ENCODE results near the gene SLX4.

SLX4 gene

GRCh38 chr16:3645504-3646347, 34.3 kb upstream of the SLX4 start:
- no peak overlapping the region for H3K14ac ChIP-seq (ENCODE audit: low read length)
- no peaks in the 10 kb centered on the region for H3K79me2 ChIP-seq (ENCODE audit: control insufficient read depth, insufficient read depth, low read length, poor library complexity)
- no peak overlapping the region for H3K9ac ChIP-seq (ENCODE audit: low read length)
- no CpG with 5 or more reads among the region's 19 CpGs for WGBS (ENCODE audit: extremely low coverage, insufficient coverage, insufficient read length)
- DNase-seq = no peak
- no peak overlapping the region for H4K12ac ChIP-seq (ENCODE audit: low read depth, low read length)
- H3K79me1 ChIP-seq (ENCODE audit: low read length) = peaks cover 15% of the 10 kb centered on the region
- H3K4me2 ChIP-seq (ENCODE audit: low read length) = no peak overlapping the region
- peaks cover 19 to 30% of the 10 kb centered on the region in 2 experiments for H3K4me1 ChIP-seq (ENCODE audit: control insufficient read depth in 1 of 2, insufficient read depth in 2 of 2, low read length in 2 of 2)
- no peak overlapping the region for H2BK12ac ChIP-seq (ENCODE audit: low read length)
- no peak overlapping the region for H3K4me3 ChIP-seq (ENCODE audit: low read depth, low read length)
- no peak overlapping the region for H3K23ac ChIP-seq (ENCODE audit: low read length)
- H3K36me3 ChIP-seq (ENCODE audit: control insufficient read depth in 1 of 2, insufficient read depth in 2 of 2, low read length in 2 of 2) = peaks cover 3 to 8% of the 10 kb centered on the region in 2 experiments
- H3K27me3 ChIP-seq (ENCODE audit: insufficient read depth, low read length) = no peaks in the 10 kb centered on the region
- no peak overlapping the region for H3K4ac ChIP-seq (ENCODE audit: low read depth, low read length)
- no peak overlapping the region for H2BK5ac ChIP-seq (ENCODE audit: low read depth, low read length, poor library complexity)
- no peak overlapping the region for H2BK120ac ChIP-seq (ENCODE audit: insufficient read depth, low read length, poor library complexity)
- no peak overlapping the region for H3K27ac ChIP-seq (ENCODE audit: low read depth, low read length)
- H3K9me3 ChIP-seq (ENCODE audit: insufficient read depth, low read depth, low read length) = peaks cover 2% of the 10 kb centered on the region
- H4K8ac ChIP-seq (ENCODE audit: low read depth, low read length) = no peak overlapping the region
- no peak overlapping the region for H2AK5ac ChIP-seq (ENCODE audit: low read length)
- no peak overlapping the region for H4K91ac ChIP-seq (ENCODE audit: low read depth, low read length)
- H3K18ac ChIP-seq (ENCODE audit: low read length) = no peak overlapping the region
- H2AFZ ChIP-seq (ENCODE audit: insufficient read depth, low read length, poor library complexity) = no peak overlapping the region

DNA sequence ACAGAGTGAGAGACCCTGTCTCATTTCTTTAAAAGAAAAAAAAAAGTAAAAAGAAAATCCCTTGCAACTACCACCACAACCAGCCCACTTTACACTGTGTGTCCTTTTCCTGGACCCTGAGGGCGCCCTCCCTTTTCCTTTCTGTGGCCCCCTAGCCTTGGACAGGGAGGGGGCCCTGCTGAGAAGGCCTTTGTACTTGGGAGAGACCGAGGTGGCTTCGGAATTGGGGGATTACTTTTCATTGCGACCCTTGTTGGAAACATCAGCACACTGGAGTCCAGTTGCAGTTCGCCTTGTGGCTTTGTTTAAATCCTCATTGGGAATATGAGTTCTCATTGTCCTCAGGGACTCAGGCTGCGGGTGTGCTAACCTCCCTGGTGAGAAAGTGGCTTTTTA, 33.7 kb upstream of the SLX4 start:
- H4K12ac ChIP-seq (ENCODE audit: low read depth, low read length) = no peak overlapping the region
- peaks cover 3 to 7% of the 10 kb centered on the region in 2 experiments for H3K36me3 ChIP-seq (ENCODE audit: control insufficient read depth in 1 of 2, insufficient read depth in 2 of 2, low read length in 2 of 2)
- no peak overlapping the region for H4K8ac ChIP-seq (ENCODE audit: low read depth, low read length)
- no peak overlapping the region for H2BK12ac ChIP-seq (ENCODE audit: low read length)
- H3K27me3 ChIP-seq (ENCODE audit: insufficient read depth, low read length) = no peaks in the 10 kb centered on the region
- no peak overlapping the region for H3K27ac ChIP-seq (ENCODE audit: low read depth, low read length)
- no peak overlapping the region for H2AFZ ChIP-seq (ENCODE audit: insufficient read depth, low read length, poor library complexity)
- no peak overlapping the region for H2BK120ac ChIP-seq (ENCODE audit: insufficient read depth, low read length, poor library complexity)
- H3K9ac ChIP-seq (ENCODE audit: low read length) = no peak overlapping the region
- H3K14ac ChIP-seq (ENCODE audit: low read length) = peak overlapping the region; percentile 23
- H3K79me1 ChIP-seq (ENCODE audit: low read length) = peaks cover 17% of the 10 kb centered on the region
- no CpG with 5 or more reads among the region's 6 CpGs for WGBS (ENCODE audit: extremely low coverage, insufficient coverage, insufficient read length)
- no peak overlapping the region for H3K4me2 ChIP-seq (ENCODE audit: low read length)
- H3K9me3 ChIP-seq (ENCODE audit: insufficient read depth, low read depth, low read length) = peaks cover 2% of the 10 kb centered on the region
- H2BK5ac ChIP-seq (ENCODE audit: low read depth, low read length, poor library complexity) = no peak overlapping the region
- no peaks in the 10 kb centered on the region for H3K79me2 ChIP-seq (ENCODE audit: control insufficient read depth, insufficient read depth, low read length, poor library complexity)
- peaks cover 26 to 35% of the 10 kb centered on the region in 2 experiments for H3K4me1 ChIP-seq (ENCODE audit: control insufficient read depth in 1 of 2, insufficient read depth in 2 of 2, low read length in 2 of 2)
- no peak overlapping the region for H3K18ac ChIP-seq (ENCODE audit: low read length)
- DNase-seq = no peak
- H3K4me3 ChIP-seq (ENCODE audit: low read depth, low read length) = no peak overlapping the region
- H2AK5ac ChIP-seq (ENCODE audit: low read length) = no peak overlapping the region
- no peak overlapping the region for H3K23ac ChIP-seq (ENCODE audit: low read length)
- H3K4ac ChIP-seq (ENCODE audit: low read depth, low read length) = no peak overlapping the region
- no peak overlapping the region for H4K91ac ChIP-seq (ENCODE audit: low read depth, low read length)

DNA sequence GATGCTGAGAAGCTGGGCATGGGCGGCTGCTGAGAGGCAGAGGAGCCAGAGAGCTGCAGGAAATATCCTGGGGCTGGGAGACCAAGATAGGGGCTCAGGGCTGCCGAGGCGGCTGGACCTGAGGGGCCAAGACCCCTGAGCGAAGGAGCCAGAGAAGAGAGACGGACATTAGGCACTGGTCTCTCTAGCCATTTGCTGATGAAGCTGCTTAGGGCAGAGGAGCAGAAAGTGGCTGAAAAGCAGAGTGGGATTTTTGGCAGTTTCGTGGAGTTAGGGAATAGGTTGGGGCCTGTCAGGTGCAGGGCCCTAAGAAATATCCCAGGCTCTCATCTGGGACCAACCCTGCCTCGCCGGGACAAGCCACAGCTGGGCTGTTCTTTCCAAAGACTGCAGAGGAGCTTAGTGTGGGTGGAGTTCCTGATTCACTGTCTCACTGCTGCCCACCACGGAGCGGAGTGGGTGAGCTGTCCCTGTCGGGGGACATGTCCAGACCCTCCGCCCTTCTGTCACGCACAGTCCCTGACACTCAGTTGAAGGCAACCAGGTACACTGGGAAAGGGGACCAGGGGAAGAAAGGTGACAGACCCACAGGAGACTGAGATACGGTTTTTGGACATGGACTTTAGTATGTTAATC, 31.8 kb upstream of the SLX4 start:
- Histone ChIP-seq H3K4me3 (ENCODE audit: low read depth, low read length) (no peak overlapping the region), H3K9me3 (ENCODE audit: insufficient read depth, low read depth, low read length) (peaks cover 2% of the 10 kb centered on the region), H2BK5ac (ENCODE audit: low read depth, low read length, poor library complexity) (peak overlapping the region; percentile 27), H3K36me3 (ENCODE audit: control insufficient read depth in 1 of 2, insufficient read depth in 2 of 2, low read length in 2 of 2) (peaks cover 3 to 7% of the 10 kb centered on the region in 2 experiments), H4K8ac (ENCODE audit: low read depth, low read length) (peak overlapping the region; percentile 32), H3K18ac (ENCODE audit: low read length) (peak overlapping the region; percentile 40), H2AFZ (ENCODE audit: insufficient read depth, low read length, poor library complexity) (peak overlapping the region; percentile 23), H2BK12ac (ENCODE audit: low read length) (peak overlapping the region; percentile 55), H3K9ac (ENCODE audit: low read length) (no peak overlapping the region), H3K14ac (ENCODE audit: low read length) (peak overlapping the region; percentile 36), H3K4me1 (ENCODE audit: control insufficient read depth in 1 of 2, insufficient read depth in 2 of 2, low read length in 2 of 2) (peaks cover 26 to 40% of the 10 kb centered on the region in 2 experiments), H4K91ac (ENCODE audit: low read depth, low read length) (peak overlapping the region; percentile 79), H3K79me1 (ENCODE audit: low read length) (peaks cover 19% of the 10 kb centered on the region), H4K12ac (ENCODE audit: low read depth, low read length) (no peak overlapping the region), H3K27ac (ENCODE audit: low read depth, low read length) (peak overlapping the region; percentile 65), H3K79me2 (ENCODE audit: control insufficient read depth, insufficient read depth, low read length, poor library complexity) (no peaks in the 10 kb centered on the region), H3K4me2 (ENCODE audit: low read length) (peak overlapping the region; percentile 45), H2BK120ac (ENCODE audit: insufficient read depth, low read length, poor library complexity) (peak overlapping the region; percentile 8), H2AK5ac (ENCODE audit: low read length) (peak overlapping the region; percentile 2), H3K4ac (ENCODE audit: low read depth, low read length) (peak overlapping the region; percentile 5), H3K27me3 (ENCODE audit: insufficient read depth, low read length) (no peaks in the 10 kb centered on the region), H3K23ac (ENCODE audit: low read length) (no peak overlapping the region)
- DNase-seq = no peak
- no CpG with 5 or more reads among the region's 14 CpGs for WGBS (ENCODE audit: extremely low coverage, insufficient coverage, insufficient read length)

DNA sequence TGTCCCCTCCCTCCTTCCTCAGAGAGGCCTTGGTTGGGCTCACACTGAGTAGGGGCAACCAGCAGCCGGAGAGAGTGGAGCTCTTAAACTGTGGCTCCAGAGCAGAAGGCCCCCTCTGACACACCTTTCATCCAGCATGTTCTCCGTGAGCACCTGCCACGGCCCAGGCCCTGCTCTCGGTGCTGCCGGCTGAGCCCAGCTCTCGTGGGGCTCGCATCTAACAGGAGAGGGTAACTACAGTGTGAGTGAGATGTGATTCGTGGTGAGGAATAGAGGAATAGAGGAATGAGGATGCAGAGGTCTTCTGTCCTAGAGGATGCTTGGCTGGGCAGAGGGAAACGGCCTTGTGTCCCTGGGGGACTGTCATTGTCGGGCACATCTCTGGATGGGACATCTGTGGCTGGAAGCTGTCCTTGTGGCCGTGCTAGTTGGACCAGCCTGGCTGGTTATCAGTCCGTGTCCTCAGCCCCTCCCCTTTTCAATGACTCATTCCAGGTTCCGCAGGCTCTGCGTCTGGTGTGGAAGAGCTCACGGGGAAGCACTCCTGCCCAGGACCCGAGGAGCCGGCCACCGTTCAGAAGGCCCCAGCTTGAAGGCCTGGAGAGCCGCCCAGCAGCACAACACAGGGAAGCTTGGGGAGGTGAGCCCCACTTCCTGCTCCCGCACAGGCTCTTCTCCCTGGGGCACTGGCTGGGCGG, 31.1 kb upstream of the SLX4 start:
- Histone ChIP-seq H2AFZ (ENCODE audit: insufficient read depth, low read length, poor library complexity) (peak overlapping the region; percentile 23), H3K27ac (ENCODE audit: low read depth, low read length) (peak overlapping the region; percentile 65), H3K79me1 (ENCODE audit: low read length) (peaks cover 19% of the 10 kb centered on the region), H2AK5ac (ENCODE audit: low read length) (no peak overlapping the region), H3K14ac (ENCODE audit: low read length) (peak overlapping the region; percentile 15), H3K23ac (ENCODE audit: low read length) (no peak overlapping the region), H3K27me3 (ENCODE audit: insufficient read depth, low read length) (no peaks in the 10 kb centered on the region), H4K12ac (ENCODE audit: low read depth, low read length) (no peak overlapping the region), H2BK12ac (ENCODE audit: low read length) (no peak overlapping the region), H4K8ac (ENCODE audit: low read depth, low read length) (peak overlapping the region; percentile 32), H3K4me1 (ENCODE audit: control insufficient read depth in 1 of 2, insufficient read depth in 2 of 2, low read length in 2 of 2) (peaks cover 28 to 43% of the 10 kb centered on the region in 2 experiments), H3K36me3 (ENCODE audit: control insufficient read depth in 1 of 2, insufficient read depth in 2 of 2, low read length in 2 of 2) (peaks cover 3 to 7% of the 10 kb centered on the region in 2 experiments), H3K9me3 (ENCODE audit: insufficient read depth, low read depth, low read length) (peaks cover 2% of the 10 kb centered on the region), H3K9ac (ENCODE audit: low read length) (no peak overlapping the region), H3K4me2 (ENCODE audit: low read length) (peak overlapping the region; percentile 45), H3K79me2 (ENCODE audit: control insufficient read depth, insufficient read depth, low read length, poor library complexity) (no peaks in the 10 kb centered on the region), H2BK5ac (ENCODE audit: low read depth, low read length, poor library complexity) (peak overlapping the region; percentile 27), H3K4me3 (ENCODE audit: low read depth, low read length) (peak overlapping the region; percentile 18), H2BK120ac (ENCODE audit: insufficient read depth, low read length, poor library complexity) (peak overlapping the region; percentile 8), H3K4ac (ENCODE audit: low read depth, low read length) (peak overlapping the region; percentile 5), H3K18ac (ENCODE audit: low read length) (peak overlapping the region; percentile 19), H4K91ac (ENCODE audit: low read depth, low read length) (peak overlapping the region; percentile 79)
- peak; percentile 71 to 88 for DNase-seq
- WGBS (ENCODE audit: extremely low coverage, insufficient coverage, insufficient read length) = no CpG with 5 or more reads among the region's 21 CpGs

Measured in trophoblast cell (in vitro differentiated cells and primary cell).